Stimulated activated CD8-positive, alpha-beta memory T cell treated with anti-CD3 and anti-CD28 coated beads, Interleukin-15, amount 100 ng/mL, for 24 hours (primary cell): Measurements from ENCODE around the gene CBX3.
"Not testable (repeated sequence)": the region's sequence is repeated elsewhere in the genome, so short reads cannot be mapped to it uniquely, and the experiment has no call there.

ENCODE experiments used
- DNase-seq: peaks from one replicate; pipeline ENCODE4 v3.0.0-alpha.2; 2020; ENCODE audit warnings: low read depth

The CBX3 gene

GRCh38 chr7:26202019-26202990, 760 bp downstream of the CBX3 start:
- DNase-seq, result peak; percentile 42

GRCh38 chr7:26203016-26203415, 1.5 kb downstream of the CBX3 start:
- DNase-seq, result no peak

- DNase-seq, result no peak
Observed at GRCh38 chr7:26208040-26208439, 6.5 kb downstream of the CBX3 start.

DNA sequence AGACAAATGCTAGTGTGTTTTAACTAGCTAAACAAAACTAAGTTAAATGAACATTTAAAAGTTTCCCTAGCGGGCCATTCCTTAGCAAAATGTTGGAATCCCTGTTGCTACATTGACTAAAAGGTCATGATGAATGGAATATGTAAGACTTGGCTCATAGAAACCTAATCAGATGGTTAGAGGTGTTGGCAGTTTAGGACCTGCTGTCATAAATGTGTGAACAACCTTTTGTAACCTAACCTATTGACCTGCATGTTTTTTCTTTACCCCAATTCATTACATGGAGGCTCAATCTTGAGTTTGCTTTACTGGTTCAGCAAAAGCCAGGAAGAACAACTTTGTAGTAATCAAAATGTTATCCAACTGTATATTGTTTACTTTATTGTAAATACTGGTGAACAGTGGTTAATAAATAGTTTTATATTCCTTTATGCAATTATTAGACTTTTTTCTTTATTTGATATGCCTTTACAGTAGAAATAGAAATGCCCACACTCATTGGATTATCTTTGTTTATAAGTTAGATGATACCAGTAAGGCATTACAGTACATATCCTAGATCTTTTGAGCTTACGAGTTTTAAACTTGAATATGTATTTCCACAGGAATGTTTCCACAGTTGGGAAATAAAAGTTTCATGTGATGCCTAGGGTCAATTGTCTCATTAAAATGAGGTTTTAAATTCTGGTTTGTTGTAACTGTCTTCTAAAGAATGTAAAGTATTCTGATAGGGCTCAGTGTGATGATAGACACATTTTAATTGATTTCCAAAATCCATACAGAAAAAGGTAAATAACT, 11.6 kb downstream of the CBX3 start:
- DNase-seq, result no peak

DNA sequence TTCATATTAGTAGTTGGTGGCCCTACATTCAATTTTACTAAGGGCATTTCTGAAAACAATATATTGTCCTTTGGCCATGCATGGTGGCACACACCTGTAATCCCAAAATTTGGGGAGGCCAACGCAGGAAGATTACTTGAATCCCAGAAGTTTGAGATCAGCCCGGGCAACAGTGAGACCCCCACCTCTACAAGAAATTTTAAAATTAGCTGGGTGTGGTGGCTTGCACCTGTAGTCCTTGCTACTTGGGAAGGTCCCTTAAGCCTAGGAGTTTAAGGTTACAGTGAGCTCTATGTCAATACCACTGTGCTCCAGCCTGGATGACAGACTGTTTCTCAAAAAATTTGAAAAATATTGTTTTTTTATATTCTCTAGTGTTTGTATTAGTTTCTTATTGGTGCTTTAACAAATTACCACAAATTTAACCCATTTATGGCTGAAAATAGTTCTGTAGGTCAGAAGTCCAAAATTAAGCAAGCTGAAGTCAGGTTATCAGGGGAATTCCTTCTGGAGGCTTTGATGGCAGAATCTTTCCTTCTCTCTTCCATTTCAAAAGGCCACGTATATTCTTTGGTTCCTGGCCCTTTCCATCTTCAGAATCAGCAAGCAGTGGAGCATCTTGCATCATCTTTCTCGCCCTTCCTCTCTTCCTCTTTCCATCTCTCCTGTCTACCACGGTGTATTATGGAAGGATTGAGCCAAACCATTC, 12.4 kb downstream of the CBX3 start:
- DNase-seq, result no peak

GRCh38 chr7:26216049-26216448, 14.5 kb downstream of the CBX3 start:
- DNase-seq, result no peak

- DNase-seq, result no peak
Observed at GRCh38 chr7:26224359-26224758, 22.8 kb downstream of the CBX3 start.

DNA sequence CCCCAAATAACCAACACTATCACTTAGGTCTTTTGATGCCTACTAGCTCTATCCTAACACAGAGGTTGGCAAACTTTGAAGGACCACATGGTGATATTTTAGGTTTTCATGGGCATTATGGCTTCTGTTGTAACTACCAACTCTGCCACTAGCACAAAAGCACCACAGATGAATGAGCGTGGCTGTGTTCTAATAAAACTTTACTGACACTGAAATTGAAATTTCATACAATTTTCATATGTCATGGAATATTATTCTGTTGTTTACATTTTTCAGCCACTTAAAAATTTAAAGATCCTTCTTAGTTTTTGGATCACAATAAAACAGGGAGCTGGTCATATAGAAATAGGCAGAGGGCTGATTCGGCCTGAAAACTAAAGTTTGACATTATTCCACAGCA, 26.4 kb downstream of the CBX3 start:
- DNase-seq, result no peak

- DNase-seq, result no peak
Observed at GRCh38 chr7:26233902-26234511, 32.5 kb downstream of the CBX3 start.

- no peak for DNase-seq
Observed at GRCh38 chr7:26237035-26237807, 35.7 kb downstream of the CBX3 start.

DNA sequence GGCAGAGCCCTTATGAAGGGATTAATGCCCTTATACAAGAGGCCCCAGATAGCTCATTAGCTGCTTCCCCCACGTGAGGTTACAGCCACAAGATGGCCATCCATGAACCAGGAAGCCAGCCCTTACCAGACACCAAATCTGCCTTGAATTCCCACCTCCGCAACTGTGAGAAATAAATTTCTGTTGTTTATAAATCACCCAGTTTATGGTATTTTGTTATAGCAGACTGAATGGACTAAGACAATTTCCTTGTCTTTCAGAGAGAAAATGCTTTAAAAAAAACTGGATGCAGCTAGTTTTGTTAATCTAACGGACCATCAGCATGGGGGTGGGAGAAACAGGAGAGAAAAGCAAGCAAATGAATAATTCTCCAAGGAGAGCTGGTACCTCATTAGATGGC, 36.5 kb downstream of the CBX3 start:
- DNase-seq, result no peak

DNA sequence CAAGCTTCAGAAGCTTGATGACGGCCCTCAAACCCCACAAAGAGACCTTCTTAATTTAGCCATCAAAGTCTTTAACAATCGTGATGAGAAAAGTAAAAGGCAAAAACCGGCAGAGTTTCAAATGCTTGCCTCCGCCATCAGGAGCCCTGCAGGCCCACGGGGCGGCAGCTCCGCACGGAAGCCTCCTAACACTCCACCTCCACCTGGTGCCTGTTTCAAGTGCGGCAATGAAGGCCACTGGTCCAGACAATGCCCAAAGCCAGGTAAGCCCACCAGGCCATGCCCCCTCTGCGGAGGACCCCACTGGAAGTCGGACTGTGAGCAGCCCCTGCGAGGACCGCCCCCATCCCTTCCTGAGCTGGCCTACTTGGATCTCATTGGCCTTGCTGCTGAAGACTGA, 43.6 kb downstream of the CBX3 start:
- no peak for DNase-seq

- DNase-seq, result no peak
Observed at GRCh38 chr7:26250239-26250638, 48.7 kb downstream of the CBX3 start.

- DNase-seq, result not testable (repeated sequence)
Observed at GRCh38 chr7:26261866-26262265, 60.3 kb downstream of the CBX3 start.
